K562 (cell line): Measurements from ENCODE around the gene UNC79.

Experiments
- CHD1 ChIP-seq: fragments of 200-600 bp; sonication (generic); IDR thresholded peaks from one replicate; pipeline ENCODE4 v1.6.1; 2012; ENCODE audit warnings: mild to moderate bottlenecking, moderate library complexity, low read length, inconsistent platforms
- CTCF ChIP-seq, 3 experiments: IDR thresholded peaks in 2 of 3; conservative IDR thresholded peaks in 1 of 3; 2 replicates each; pipeline ENCODE4 v1.5.1; 2011 to 2012; ENCODE audit warnings: low read length in 3 of 3, mild to moderate bottlenecking in 3 of 3, control low read depth in 2 of 3, improper control_type of control experiment in 1 of 3, inconsistent platforms in 1 of 3, low read depth in 1 of 3, mixed read lengths in 1 of 3, moderate library complexity in 1 of 3; ENCODE audit not compliant: insufficient read depth in 2 of 3
- ETS1 ChIP-seq: conservative IDR thresholded peaks from 2 replicates; pipeline ENCODE4 v1.6.1; 2011; ENCODE audit warnings: low read depth, mild to moderate bottlenecking, low read length; ENCODE audit not compliant: control insufficient read depth
- L3MBTL2 ChIP-seq: fragments of 450-650 bp; IDR thresholded peaks from 2 replicates; pipeline ENCODE4 v1.6.1; 2016; ENCODE audit warnings: mild to moderate bottlenecking, moderate library complexity
- PREB ChIP-seq: sonication (generic); formaldehyde crosslinking; IDR thresholded peaks from 2 replicates; pipeline ENCODE4 v1.8.1; 2023; ENCODE audit warnings: mild to moderate bottlenecking, missing genetic modification reagents
- ZFX ChIP-seq: sonication (generic); formaldehyde crosslinking; IDR thresholded peaks from 2 replicates; pipeline ENCODE4 v1.8.0; 2022; ENCODE audit warnings: mild to moderate bottlenecking, missing genetic modification reagents, moderate library complexity
- TF ChIP-seq, protein P1 (sequence below), 2 experiments: IDR thresholded peaks; 2 replicates each; pipeline ENCODE4 v1.6.1; 2011; ENCODE audit warnings: borderline replicate concordance in 1 of 2, control low read depth in 1 of 2, low read depth in 1 of 2, low read length in 1 of 2, mild to moderate bottlenecking in 1 of 2, mixed read lengths in 1 of 2, moderate library complexity in 1 of 2; ENCODE audit not compliant: insufficient read depth in 1 of 2, insufficient read length in 1 of 2, poor library complexity in 1 of 2, severe bottlenecking in 1 of 2; ENCODE audit errors: extremely low read depth in 1 of 2
- TF ChIP-seq, protein P2 (sequence below): sonication (generic); formaldehyde crosslinking; IDR thresholded peaks from 2 replicates; pipeline ENCODE4 v1.8.1; 2023; ENCODE audit warnings: mild to moderate bottlenecking, missing genetic modification reagents

GRCh38 chr14:93643676-93644075 lies 212.9 kb downstream of the UNC79 start:
- TF ChIP-seq ZFX (CRISPR knock-in tag) = no peak
- TF ChIP-seq L3MBTL2 = no peak
- TF ChIP-seq ETS1 = no peak
- no peak for TF ChIP-seq CTCF (IDR thresholded peaks at IDR 0.05 in 2 of 3, conservative IDR thresholded peaks at IDR 0.05 in 1 of 3; ENCODE audit: insufficient read depth in 2 of 3, low read depth in 1 of 3, low read length in 3 of 3)
- TF ChIP-seq PREB = no peak
- TF ChIP-seq, protein P1, sequence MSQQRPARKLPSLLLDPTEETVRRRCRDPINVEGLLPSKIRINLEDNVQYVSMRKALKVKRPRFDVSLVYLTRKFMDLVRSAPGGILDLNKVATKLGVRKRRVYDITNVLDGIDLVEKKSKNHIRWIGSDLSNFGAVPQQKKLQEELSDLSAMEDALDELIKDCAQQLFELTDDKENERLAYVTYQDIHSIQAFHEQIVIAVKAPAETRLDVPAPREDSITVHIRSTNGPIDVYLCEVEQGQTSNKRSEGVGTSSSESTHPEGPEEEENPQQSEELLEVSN (IDR thresholded peaks at IDR 0.05; ENCODE audit: borderline replicate concordance in 1 of 2, extremely low read depth in 1 of 2, insufficient read depth in 1 of 2, insufficient read length in 1 of 2, low read depth in 1 of 2, low read length in 1 of 2, poor library complexity in 1 of 2, severe bottlenecking in 1 of 2) = no peak
- no peak for TF ChIP-seq CHD1
- TF ChIP-seq, protein P2, sequence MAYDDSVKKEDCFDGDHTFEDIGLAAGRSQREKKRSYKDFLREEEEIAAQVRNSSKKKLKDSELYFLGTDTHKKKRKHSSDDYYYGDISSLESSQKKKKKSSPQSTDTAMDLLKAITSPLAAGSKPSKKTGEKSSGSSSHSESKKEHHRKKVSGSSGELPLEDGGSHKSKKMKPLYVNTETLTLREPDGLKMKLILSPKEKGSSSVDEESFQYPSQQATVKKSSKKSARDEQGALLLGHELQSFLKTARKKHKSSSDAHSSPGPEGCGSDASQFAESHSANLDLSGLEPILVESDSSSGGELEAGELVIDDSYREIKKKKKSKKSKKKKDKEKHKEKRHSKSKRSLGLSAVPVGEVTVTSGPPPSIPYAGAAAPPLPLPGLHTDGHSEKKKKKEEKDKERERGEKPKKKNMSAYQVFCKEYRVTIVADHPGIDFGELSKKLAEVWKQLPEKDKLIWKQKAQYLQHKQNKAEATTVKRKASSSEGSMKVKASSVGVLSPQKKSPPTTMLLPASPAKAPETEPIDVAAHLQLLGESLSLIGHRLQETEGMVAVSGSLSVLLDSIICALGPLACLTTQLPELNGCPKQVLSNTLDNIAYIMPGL (CRISPR knock-in tag) = no peak
